Measurements from ENCODE around the gene CD2. TPM values are rescaled to one million over a fixed set of nuclear protein-coding genes. Genes with fewer than 3 reads are reported as not detected.

The CD2 gene
- polyA plus RNA-seq, 3 donors, result 0.89 to 3.6 (median 2.1) TPM

DNA sequence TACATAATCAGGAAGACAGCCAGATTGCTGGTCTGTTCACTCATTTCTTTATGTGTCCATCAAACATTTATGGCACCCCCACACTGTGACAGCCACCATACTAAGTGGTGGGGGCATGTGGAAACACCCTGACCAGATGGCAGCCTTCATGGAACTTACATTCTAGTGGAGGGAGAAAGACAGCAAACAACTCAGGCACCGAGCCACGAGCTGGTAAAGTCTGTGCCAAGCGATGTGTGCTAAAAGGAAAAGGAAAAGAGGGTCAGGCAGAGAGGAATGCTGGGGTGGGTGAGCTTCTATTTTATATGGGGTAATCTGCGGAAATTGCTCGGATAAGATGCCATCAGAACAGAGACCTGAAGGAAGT is 33.2 kb upstream of the CD2 start:
- no peaks in the 10 kb centered on the region for H3K36me3 Mint-ChIP-seq
- no peaks in the 10 kb centered on the region for H3K9me3 ChIP-seq (replicated peaks in 1 of 2; ENCODE audit: control insufficient read depth in 1 of 2, insufficient read depth in 1 of 2, low read length in 2 of 2)
- no peaks in the 10 kb centered on the region for H3K27me3 Mint-ChIP-seq (ENCODE audit: low read depth in 3 of 3)
- H3K4me3 Mint-ChIP-seq, result no peak overlapping the region
- 89% methylated on average over 5 of the region's 5 CpGs for WGBS (ENCODE audit: insufficient coverage)
- H4K20me1 ChIP-seq (ENCODE audit: insufficient read depth, low read length), result no peaks in the 10 kb centered on the region
- H3K4me3 ChIP-seq (replicated peaks in 1 of 3; ENCODE audit: low read depth in 2 of 3, low read length in 3 of 3), result no peak overlapping the region
- no peaks in the 10 kb centered on the region for H3K4me1 Mint-ChIP-seq
- no peaks in the 10 kb centered on the region for H3K4me1 ChIP-seq (ENCODE audit: control insufficient read depth in 1 of 2, insufficient read depth in 2 of 2, low read length in 2 of 2)
- no peaks in the 10 kb centered on the region for H3K27me3 ChIP-seq (ENCODE audit: control insufficient read depth in 2 of 2, insufficient read depth in 2 of 2, low read length in 2 of 2)
- H2AFZ ChIP-seq (ENCODE audit: insufficient read depth, low read depth, low read length, poor library complexity, severe bottlenecking), result no peak overlapping the region
- no peaks in the 10 kb centered on the region for H3K79me2 ChIP-seq (ENCODE audit: insufficient read depth, low read length)
- H3K36me3 ChIP-seq (replicated peaks in 1 of 2; ENCODE audit: control insufficient read depth in 1 of 2, insufficient read depth in 2 of 2, low read length in 2 of 2), result no peaks in the 10 kb centered on the region
- H3K27ac ChIP-seq (ENCODE audit: low read depth in 1 of 2, low read length in 2 of 2), result no peak overlapping the region
- no peak for DNase-seq
- no peak overlapping the region for H3K27ac Mint-ChIP-seq
- no peak overlapping the region for H3K9ac ChIP-seq (ENCODE audit: insufficient read depth, low read length, poor library complexity, severe bottlenecking)
- H3K4me2 ChIP-seq (replicated peaks; ENCODE audit: extremely low read depth, low read length, poor library complexity, severe bottlenecking), result no peak overlapping the region
- intact Hi-C loops (cut with micrococcal nuclease), result loop anchor here in 1 of 2 donors (5.0 kb wide), 1 partner anchor 336 kb away; no protein-coding TSS in a partner anchor
- TF ChIP-seq, protein P1, sequence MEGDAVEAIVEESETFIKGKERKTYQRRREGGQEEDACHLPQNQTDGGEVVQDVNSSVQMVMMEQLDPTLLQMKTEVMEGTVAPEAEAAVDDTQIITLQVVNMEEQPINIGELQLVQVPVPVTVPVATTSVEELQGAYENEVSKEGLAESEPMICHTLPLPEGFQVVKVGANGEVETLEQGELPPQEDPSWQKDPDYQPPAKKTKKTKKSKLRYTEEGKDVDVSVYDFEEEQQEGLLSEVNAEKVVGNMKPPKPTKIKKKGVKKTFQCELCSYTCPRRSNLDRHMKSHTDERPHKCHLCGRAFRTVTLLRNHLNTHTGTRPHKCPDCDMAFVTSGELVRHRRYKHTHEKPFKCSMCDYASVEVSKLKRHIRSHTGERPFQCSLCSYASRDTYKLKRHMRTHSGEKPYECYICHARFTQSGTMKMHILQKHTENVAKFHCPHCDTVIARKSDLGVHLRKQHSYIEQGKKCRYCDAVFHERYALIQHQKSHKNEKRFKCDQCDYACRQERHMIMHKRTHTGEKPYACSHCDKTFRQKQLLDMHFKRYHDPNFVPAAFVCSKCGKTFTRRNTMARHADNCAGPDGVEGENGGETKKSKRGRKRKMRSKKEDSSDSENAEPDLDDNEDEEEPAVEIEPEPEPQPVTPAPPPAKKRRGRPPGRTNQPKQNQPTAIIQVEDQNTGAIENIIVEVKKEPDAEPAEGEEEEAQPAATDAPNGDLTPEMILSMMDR (IDR thresholded peaks at IDR 0.05), result no peak
- peaks cover 0 to 5% (median 3%) of the 10 kb centered on the region in 7 donors for H3K9me3 Mint-ChIP-seq

DNA sequence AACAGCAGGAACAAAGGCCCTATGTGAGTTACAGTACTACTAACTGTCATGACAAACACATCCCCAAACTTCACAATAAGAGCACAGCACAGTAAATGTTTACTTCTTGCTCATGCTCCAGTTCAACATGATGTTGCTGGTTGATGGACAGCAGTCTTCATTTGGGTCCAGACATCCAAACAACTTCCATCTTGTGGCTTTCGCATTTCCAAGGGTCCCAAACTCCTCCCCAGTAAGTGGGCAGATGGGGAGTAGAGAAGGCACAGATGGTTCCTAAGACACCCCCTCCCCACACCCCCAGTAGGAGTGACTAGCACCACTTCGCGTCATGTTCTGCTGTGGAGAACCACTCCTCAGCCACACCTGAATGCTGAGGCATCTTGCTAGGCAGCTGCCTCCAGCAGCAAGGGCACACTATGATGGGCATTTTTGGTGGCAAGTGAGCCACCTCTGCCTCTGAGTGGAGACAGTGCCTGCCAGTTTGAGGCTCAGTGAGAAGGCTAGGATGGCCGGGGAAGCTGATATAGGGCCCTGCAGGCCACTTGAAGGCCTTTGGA is 32.7 kb upstream of the CD2 start:
- H4K20me1 ChIP-seq (ENCODE audit: insufficient read depth, low read length), result no peaks in the 10 kb centered on the region
- H3K4me3 ChIP-seq (replicated peaks in 1 of 3; ENCODE audit: low read depth in 2 of 3, low read length in 3 of 3), result no peak overlapping the region
- H3K36me3 ChIP-seq (replicated peaks in 1 of 2; ENCODE audit: control insufficient read depth in 1 of 2, insufficient read depth in 2 of 2, low read length in 2 of 2), result no peaks in the 10 kb centered on the region
- H3K9me3 ChIP-seq (replicated peaks in 1 of 2; ENCODE audit: control insufficient read depth in 1 of 2, insufficient read depth in 1 of 2, low read length in 2 of 2), result no peaks in the 10 kb centered on the region
- Mint-ChIP-seq H3K27ac (no peak overlapping the region), H3K9me3 (peaks cover 0 to 5% (median 3%) of the 10 kb centered on the region in 7 donors), H3K36me3 (no peaks in the 10 kb centered on the region), H3K4me1 (peaks cover 3% of the 10 kb centered on the region), H3K27me3 (ENCODE audit: low read depth in 3 of 3) (no peaks in the 10 kb centered on the region), H3K4me3 (no peak overlapping the region)
- no peak overlapping the region for H2AFZ ChIP-seq (ENCODE audit: insufficient read depth, low read depth, low read length, poor library complexity, severe bottlenecking)
- H3K4me1 ChIP-seq (ENCODE audit: control insufficient read depth in 1 of 2, insufficient read depth in 2 of 2, low read length in 2 of 2), result peaks cover 2 to 3% of the 10 kb centered on the region in 2 donors
- no peaks in the 10 kb centered on the region for H3K27me3 ChIP-seq (ENCODE audit: control insufficient read depth in 2 of 2, insufficient read depth in 2 of 2, low read length in 2 of 2)
- TF ChIP-seq, protein P1 (IDR thresholded peaks at IDR 0.05), result no peak
- DNase-seq, result no peak
- H3K79me2 ChIP-seq (ENCODE audit: insufficient read depth, low read length), result no peaks in the 10 kb centered on the region
- no peak overlapping the region for H3K27ac ChIP-seq (ENCODE audit: low read depth in 1 of 2, low read length in 2 of 2)
- 94% methylated on average over 3 of the region's 4 CpGs for WGBS (ENCODE audit: insufficient coverage)
- H3K9ac ChIP-seq (ENCODE audit: insufficient read depth, low read length, poor library complexity, severe bottlenecking), result no peak overlapping the region
- no peak overlapping the region for H3K4me2 ChIP-seq (replicated peaks; ENCODE audit: extremely low read depth, low read length, poor library complexity, severe bottlenecking)
- intact Hi-C loops (cut with micrococcal nuclease), result loop anchor here in 1 of 2 donors (5.0 kb wide), 1 partner anchor 336 kb away; no protein-coding TSS in a partner anchor
